Measurements from ENCODE around the gene GPR157.
"Not testable (repeated sequence)": the region's sequence is repeated elsewhere in the genome, so short reads cannot be mapped to it uniquely, and the experiment has no call there.

GPR157 gene

DNA sequence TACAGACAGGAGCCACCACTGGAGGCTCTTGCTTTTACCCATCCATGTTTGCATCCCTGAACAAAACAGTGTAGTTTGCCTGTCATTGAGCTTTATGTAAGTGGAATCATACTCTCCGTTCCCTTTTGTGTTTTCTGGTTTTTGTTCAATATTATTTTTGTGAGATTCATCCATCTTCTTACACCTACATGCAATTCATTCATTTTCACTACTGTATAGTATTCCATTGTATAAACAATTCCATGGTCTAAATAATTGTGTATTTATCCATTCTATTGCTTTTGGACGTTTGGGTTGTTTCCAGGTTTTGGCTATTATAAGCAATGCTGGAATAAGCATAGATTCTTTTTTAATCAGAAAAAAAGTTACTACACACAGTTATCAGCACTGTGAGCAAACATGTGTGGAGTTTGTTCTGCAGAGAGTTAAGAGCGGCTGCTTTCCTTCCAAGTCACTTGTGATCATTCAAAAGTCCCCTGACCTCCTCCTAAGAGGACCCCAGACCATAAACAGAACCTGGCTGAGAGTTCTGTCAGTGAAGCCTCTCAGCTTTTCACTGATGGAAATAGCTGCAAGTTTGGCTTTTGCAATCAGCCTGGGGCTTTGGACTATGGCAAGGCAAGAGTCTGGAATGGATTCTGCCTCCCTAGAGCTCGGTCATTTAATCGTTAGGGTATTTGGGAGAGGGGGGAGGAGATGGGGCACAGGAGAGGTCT lies 5.1 kb upstream of the GPR157 start:
- no peak for TF ChIP-seq POLR2A (IDR thresholded peaks at IDR 0.05; ENCODE audit: extremely low read depth, insufficient read length)
- TF ChIP-seq, protein P1, sequence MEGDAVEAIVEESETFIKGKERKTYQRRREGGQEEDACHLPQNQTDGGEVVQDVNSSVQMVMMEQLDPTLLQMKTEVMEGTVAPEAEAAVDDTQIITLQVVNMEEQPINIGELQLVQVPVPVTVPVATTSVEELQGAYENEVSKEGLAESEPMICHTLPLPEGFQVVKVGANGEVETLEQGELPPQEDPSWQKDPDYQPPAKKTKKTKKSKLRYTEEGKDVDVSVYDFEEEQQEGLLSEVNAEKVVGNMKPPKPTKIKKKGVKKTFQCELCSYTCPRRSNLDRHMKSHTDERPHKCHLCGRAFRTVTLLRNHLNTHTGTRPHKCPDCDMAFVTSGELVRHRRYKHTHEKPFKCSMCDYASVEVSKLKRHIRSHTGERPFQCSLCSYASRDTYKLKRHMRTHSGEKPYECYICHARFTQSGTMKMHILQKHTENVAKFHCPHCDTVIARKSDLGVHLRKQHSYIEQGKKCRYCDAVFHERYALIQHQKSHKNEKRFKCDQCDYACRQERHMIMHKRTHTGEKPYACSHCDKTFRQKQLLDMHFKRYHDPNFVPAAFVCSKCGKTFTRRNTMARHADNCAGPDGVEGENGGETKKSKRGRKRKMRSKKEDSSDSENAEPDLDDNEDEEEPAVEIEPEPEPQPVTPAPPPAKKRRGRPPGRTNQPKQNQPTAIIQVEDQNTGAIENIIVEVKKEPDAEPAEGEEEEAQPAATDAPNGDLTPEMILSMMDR (IDR thresholded peaks at IDR 0.05; ENCODE audit: low read depth, low read length) = no peak
- TF ChIP-seq, protein P2, sequence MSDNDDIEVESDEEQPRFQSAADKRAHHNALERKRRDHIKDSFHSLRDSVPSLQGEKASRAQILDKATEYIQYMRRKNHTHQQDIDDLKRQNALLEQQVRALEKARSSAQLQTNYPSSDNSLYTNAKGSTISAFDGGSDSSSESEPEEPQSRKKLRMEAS (IDR thresholded peaks at IDR 0.05; ENCODE audit: low read depth, low read length) = no peak
- no peak for TF ChIP-seq MYC (IDR thresholded peaks at IDR 0.05; ENCODE audit: low read depth, low read length)
- H3K4me3 ChIP-seq (ENCODE audit: low read depth, low read length) = no peak overlapping the region
- DNase-seq (ENCODE audit: low read depth) = no peak

DNA sequence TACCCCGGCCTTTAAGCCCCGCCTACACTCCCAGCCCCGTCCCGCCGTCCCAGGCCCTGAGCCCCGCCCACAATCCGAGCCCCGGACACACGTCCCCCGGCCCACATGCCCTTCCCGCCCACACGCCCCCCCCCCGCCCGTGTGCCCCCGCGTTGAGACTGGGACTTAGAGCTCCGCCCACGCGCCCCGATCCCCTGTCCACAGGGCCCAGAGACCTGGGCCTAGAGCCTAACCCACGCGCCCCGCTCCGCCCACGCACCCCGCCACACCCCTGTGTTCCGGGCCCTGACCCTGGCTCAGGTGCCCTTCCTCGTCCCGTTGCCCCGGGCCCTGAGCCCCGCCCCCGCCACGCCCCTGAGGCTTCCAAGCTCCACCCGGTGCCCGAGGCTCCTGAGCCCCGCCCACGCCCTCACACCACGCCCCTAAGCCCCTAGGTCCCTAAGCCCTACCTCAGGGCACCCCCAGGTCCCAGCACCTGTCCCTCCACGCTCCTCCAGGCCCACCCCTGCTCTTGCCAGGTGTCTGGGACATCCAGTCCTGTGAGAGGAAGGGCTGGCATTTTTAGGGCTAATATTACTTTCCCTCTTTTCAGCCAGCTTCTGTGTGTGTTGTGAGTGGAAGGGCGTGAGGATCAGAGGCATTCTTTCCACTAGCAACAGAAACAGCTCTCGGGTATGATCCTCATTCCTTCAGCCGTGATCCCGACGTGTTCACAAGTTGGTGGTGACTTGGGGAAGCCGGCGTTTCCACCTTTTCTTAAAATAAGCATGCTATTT lies 552 bp upstream of the GPR157 start:
- DNase-seq (ENCODE audit: low read depth) = peak; percentile 82
- H3K4me3 ChIP-seq (ENCODE audit: low read depth, low read length) = no peak overlapping the region
- TF ChIP-seq, protein P1 (IDR thresholded peaks at IDR 0.05; ENCODE audit: low read depth, low read length) = no peak
- TF ChIP-seq POLR2A (IDR thresholded peaks at IDR 0.05; ENCODE audit: extremely low read depth, insufficient read length) (no peak), MYC (IDR thresholded peaks at IDR 0.05; ENCODE audit: low read depth, low read length) (no peak)
- TF ChIP-seq, protein P2 (IDR thresholded peaks at IDR 0.05; ENCODE audit: low read depth, low read length) = no peak

DNA sequence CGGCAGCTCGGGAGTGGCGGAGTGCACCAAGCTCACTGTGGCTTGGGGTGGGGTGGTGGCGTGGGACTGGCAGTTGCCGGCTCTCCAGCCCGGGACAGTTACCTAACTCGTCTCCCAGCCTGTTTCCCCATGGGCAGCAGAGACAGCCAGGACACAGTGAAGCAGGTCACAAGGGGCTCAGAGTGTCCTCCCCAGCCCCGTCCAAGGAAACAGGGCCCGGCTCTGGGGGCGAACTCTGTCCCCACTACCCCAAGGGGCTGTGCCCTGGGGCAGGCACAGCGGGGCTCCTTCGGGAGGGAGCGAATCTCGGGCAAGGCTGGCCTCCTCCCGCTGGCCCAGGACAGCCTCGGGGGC lies 759 bp downstream of the GPR157 start:
- DNase-seq (ENCODE audit: low read depth) = no peak
- H3K4me3 ChIP-seq (ENCODE audit: low read depth, low read length) = no peak overlapping the region

DNA sequence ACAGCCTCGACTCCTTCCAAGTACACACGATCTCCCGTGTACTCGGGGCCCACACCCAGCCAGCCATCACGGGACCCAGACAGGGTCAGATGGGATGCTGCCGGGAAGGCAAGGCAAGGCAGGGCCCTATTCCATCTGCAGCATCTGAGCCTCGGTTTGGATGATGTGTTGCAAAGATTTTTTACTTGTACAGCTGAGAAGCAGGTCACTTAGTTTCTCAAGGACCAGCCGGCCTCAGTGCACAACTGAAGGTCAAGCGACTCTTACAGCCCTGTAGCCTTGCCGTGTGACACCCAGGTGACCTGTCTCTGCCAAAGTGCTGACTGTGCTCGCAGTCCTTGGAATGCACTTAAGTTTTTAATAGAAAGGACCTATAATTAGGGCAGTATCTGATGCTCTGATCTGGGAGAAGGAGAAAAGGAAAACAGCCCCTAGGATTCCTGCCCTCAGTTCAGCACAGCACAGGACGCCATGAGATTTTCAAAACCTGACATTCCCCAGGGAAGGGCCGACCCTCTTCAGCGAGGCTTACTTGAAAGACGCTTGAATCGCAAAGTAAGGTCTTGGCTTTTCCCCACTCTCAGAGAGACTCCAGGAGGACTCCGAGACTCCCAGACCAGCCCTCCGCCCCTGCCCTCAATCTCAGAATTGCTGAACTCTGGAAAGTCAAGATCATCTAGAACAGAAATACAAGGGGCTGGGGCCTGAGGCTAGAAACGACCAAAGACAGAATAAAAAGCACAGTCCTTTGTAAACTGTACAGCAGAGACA lies 1.3 kb downstream of the GPR157 start:
- DNase-seq (ENCODE audit: low read depth) = no peak
- TF ChIP-seq, protein P1 (IDR thresholded peaks at IDR 0.05; ENCODE audit: low read depth, low read length) = no peak
- TF ChIP-seq MYC (IDR thresholded peaks at IDR 0.05; ENCODE audit: low read depth, low read length) (no peak), POLR2A (IDR thresholded peaks at IDR 0.05; ENCODE audit: extremely low read depth, insufficient read length) (no peak)
- TF ChIP-seq, protein P2 (IDR thresholded peaks at IDR 0.05; ENCODE audit: low read depth, low read length) = no peak
- no peak overlapping the region for H3K4me3 ChIP-seq (ENCODE audit: low read depth, low read length)

More for the DNA sequence above, 759 bp downstream of the GPR157 start:
- TF ChIP-seq MYC (IDR thresholded peaks at IDR 0.05; ENCODE audit: low read depth, low read length) = no peak
- TF ChIP-seq, protein P1 (IDR thresholded peaks at IDR 0.05; ENCODE audit: low read depth, low read length) = no peak
- TF ChIP-seq, protein P2 (IDR thresholded peaks at IDR 0.05; ENCODE audit: low read depth, low read length) = no peak
- TF ChIP-seq POLR2A (IDR thresholded peaks at IDR 0.05; ENCODE audit: extremely low read depth, insufficient read length) = no peak

DNA sequence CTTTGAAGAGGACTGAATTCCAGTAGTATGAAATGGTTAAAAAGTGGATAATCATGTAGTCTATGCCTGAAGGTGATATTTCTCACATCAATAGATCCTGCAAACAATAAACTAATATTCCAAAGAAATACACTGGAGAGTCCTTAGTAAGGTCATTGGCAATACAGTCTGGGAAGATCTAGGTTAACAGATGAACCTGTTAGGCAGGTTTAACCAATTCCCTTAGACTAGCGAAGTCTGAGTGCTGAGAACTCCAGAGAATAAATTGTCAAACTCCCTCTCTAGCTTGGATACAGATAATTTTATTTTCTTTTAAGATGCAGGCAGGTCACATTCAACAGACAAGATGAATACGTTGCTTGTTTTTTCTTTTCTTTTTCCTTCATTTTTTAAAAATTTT lies 2.4 kb downstream of the GPR157 start:
- no peak for DNase-seq (ENCODE audit: low read depth)
- TF ChIP-seq, protein P2 (IDR thresholded peaks at IDR 0.05; ENCODE audit: low read depth, low read length) = no peak
- TF ChIP-seq MYC (IDR thresholded peaks at IDR 0.05; ENCODE audit: low read depth, low read length) (no peak), POLR2A (IDR thresholded peaks at IDR 0.05; ENCODE audit: extremely low read depth, insufficient read length) (no peak)
- TF ChIP-seq, protein P1 (IDR thresholded peaks at IDR 0.05; ENCODE audit: low read depth, low read length) = no peak
- no peak overlapping the region for H3K4me3 ChIP-seq (ENCODE audit: low read depth, low read length)

DNA sequence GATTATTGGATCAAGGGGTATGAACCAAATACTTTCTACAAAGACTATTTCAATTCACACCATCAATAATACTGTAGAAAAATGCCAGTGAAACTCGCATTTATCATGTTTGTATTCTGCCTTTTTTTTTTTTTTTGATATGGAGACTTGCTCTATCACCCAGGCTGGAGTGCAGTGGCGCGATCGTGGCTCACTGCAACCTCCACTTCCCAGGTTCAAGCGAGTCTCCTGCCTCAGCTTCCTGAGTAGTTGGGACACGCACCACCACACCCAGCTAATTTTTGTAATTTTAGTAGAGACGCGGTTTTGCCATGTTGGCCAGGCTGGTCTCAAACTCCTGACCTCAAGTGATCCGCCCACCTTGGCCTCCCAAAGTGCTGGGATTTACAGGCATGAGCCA lies 3.1 kb downstream of the GPR157 start:
- not testable (repeated sequence) for DNase-seq (ENCODE audit: low read depth); H3K4me3 ChIP-seq (ENCODE audit: low read depth, low read length)
